NCI-H2227 (cell line): ENCODE data around the gene SLC40A1.

ENCODE experiments used
- DNase-seq: peaks from one replicate; lab custom pipeline; 2025; ENCODE audit not compliant: unreplicated experiment; lab: John Stamatoyannopoulos, UW

SLC40A1 gene

DNA sequence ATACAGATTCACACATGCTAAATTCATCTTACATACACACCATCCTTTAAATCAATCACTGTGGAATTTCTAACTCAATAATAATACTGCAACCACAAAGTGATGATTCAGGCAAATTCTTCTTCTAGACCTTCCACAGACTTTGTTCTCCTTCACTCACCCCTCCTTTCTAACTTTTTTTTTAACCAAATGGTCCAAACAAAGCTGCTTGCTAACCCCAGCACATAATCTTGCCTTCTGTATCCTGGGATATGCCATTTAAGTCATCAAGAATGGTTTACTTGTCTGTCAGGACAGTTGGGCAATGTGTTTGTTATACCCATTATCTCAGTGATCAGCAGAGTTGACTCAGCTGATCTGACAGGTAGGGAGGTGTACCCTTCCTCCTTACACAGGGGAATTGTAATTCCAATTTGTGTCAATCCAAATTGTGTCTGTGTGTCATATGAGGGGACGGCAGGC lies 10.0 kb downstream of the SLC40A1 start:
- DNase-seq = no peak

DNA sequence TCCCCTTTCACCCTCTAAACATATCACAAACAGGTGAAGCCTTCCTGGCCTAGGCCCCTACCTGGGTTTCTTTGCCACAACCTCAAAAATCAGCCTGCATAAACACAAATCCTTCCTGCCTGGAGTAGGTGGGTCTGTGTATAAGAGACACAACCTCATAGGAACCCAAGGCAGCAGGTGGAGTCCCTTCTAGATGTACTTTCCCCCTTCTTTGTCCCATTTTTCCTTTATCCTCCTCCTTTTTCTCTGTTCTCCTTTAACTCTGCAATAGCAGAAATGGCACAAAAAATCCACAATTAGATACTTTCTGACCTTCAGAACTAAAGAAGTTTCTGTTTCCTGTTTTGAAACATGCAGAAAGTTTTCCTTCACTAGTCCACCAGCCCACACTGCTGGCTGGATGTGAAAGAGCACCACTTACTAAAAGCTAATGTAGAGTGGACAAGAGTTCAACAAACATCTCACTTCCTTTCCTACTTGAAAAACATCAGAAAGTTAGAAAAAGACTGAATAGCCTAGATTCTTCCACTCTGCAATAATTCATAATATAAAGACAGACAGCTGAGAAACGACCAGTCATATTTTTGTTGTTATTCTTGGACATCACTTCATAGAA lies 11.2 kb downstream of the SLC40A1 start:
- DNase-seq = no peak

DNA sequence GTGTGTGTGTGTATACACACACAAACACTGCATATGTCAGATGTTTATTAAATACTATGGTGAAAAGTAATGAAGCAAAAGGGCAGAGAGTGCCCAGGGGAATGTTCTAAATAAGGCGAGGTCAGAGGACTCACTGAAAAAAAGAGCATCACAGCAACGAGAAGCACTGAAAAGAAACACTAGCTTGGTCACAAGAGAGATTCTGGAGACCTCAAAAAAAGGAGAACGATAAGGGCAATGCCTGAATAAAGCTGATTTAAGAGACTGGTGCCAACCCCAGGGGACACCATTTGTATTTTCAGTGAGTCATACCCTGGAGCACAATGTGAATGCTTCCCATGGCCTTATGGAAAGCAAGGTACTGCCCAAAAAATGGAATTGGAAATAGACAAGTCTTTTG lies 14.5 kb downstream of the SLC40A1 start:
- DNase-seq = no peak

DNA sequence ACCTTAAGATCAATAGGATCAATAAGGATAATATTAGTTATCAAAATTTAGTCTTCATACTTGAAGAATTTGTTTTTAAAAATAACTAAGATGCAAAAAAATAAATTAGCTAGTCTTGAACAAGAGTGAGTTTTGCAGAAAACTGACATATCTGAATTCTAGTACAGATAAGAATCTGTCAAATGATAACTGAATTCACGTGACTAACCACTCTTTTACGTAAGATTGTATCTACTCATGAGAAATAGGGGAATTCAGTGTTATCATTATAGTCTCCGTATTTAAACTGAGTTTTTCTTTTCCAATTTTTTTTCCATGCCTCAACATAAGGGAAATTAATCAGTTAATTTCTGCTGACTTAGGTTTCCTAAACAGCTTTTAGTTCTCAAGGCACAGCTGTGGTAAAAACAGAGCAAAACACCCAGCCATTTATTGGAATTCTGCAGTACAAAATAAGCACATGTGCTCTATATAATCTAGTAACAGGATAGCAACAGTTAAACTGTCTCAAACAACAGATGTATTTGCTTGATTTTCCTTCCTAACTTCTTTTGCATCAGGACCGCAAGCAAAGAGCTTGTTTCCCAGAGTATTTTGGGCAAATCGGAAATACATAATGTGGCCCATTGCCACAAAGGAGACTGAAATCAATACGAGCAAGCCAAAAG lies 19.1 kb downstream of the SLC40A1 start:
- DNase-seq = no peak

DNA sequence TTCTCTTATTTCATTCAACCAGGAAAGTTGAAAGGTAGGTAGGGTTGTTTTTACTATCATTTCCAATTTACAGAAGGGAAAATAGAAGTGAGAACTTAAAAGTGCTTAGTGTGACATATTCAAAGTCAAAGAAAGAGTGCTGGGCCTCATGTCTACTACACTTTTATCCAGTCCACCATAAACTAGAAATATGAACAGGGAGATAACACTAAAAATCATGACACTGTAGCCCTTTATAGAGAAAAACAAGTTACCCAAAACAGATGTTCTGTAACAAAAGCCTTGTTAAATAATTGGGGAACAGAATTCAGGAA lies 20.4 kb downstream of the SLC40A1 start:
- DNase-seq = no peak

DNA sequence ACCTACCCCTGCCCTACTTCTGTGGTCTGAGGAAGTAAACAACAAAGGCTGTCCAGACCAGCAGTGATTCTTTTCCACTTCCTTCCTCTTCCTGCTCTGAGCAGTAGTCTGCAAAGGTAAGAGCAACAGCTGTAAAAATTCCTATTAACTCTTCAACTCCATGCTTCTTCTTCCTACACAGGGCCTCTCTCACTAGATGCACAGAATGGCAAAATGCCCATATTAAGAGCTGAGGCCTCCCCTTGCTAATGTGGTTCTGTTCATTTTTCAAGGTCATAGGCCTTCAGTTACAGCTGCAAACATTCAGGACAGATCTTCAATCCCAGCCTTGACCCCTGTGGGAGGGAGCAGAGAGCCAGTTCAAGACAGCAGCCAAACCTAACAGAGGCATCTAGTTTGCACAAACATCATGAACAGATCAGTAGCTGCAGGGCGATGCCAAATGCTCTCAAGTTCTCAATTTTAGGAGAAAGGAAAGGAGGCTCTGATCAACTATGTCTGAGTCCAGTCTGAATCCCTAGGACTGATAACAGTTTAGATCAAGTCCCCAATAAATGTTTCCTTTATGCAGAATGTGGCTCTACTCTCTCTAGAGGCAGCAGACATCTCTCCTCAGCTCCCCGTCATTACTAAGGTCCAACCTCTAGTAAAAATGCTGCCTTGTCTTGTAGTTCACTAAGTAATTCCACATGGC lies 20.9 kb downstream of the SLC40A1 start:
- DNase-seq = no peak

DNA sequence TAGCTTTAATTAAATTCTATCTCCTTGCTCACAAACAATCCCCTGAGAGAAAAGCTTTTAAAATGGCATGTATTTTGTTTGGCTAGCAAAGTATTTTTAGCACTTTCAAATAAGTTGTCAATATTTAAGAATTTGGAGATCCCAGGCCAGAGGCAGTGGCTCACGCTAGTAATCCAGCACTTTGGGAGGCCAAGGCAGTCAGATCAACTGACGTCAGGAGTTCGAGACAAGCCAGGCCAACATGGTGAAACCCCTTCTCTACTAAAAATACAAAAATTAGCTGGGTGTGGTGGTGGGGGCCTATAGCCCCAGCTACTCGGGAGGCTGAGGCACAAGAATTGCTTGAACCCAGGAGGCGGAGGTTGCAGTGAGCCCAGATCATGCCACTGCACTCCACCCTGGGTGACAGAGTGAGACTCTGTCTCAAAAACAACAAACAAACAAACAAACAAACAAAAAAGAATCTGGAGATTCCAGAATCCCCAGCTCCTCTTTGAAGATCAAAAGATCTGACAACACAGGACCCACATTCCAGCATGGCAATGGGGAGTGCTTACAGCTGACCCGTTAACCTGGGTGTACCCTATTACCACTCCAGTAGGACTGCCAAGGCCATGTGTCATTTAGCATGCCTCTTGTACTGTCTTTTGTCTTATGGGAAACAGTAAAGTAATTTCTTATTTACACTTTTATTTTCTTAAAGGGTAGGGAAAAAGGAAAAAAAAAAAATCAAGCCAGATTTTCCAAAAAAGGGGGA lies 21.9 kb downstream of the SLC40A1 start:
- no peak for DNase-seq

DNA sequence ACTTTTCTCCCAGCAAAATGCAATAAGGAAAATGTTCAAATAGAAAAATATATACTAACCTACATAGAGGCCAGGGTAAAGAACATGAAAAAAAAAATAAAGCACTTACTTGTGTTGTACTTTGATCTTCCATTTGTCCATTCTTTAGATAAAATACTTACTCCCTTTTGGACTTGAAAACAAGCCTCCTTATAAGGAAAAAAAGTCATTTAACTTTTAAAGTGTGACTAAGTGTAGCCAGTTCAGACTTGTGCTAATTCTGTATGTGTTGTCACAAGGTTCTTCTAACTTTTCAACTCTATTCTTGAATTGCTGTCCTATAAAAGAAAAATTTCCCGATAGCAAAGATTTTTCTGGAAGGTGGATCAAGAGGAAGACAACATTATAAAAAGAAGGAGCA lies 23.2 kb downstream of the SLC40A1 start:
- no peak for DNase-seq

DNA sequence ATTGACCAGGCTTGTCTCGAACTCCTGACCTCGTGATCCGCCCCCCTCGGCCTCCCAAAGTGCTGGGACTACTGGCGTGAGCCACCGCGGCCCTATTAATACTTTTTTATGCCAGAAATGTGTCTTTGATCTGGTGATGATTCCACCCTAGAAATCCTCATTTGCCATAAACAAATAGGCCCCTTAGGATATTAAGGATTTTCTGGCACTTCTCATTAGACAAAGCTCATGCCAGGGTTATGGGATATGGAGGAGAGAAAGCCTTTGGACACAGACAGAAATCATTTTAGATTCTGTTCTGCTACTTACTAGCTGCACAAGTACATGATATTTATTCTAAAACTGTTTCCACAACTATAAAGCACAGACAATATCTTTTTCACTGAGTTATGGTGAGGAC lies 24.1 kb downstream of the SLC40A1 start:
- DNase-seq = no peak

DNA sequence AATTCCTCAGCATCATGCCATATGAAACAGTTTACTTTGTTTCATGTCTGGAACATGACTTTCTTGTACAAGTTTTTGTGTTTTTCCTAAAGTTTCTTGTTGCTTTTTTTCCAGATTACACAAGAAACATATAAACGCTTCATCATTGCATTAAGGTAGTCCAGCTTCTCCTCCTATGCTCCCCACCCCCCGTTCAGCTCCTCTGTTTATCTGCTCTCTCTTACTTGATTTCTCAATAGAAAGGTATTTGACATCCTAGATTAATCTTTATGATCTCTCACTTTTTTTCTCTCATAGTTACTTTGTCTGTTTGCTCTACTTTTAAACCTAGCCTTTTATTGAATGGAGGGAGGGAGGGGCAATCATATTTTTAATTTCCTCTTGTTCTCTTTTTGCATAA lies 25.4 kb downstream of the SLC40A1 start:
- no peak for DNase-seq

DNA sequence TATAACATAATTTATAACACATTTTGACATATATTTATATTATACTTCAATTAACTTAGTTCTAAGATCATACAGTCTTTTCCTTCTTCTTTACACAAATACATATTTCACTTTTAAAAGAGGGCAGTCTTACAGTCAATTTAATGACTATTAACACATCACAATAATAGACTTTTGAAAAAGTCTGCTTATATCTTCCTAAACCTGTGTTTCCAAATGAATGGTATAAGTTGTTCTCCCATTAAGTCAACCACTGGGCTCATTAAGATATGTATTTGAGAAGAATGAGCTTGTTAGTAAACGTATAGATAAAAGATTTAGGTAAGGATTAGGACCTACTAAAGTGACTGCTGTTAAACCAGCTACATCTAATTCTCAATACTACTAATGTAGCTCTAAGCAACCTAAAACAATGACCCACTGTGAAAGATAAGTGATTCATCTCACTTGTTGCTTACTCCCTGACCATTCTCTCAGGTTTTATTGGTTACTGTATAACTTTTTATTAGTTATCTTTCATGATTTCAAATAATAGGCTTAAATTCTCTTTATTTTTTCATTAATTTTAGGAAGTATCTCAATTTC lies 27.0 kb downstream of the SLC40A1 start:
- DNase-seq = no peak

DNA sequence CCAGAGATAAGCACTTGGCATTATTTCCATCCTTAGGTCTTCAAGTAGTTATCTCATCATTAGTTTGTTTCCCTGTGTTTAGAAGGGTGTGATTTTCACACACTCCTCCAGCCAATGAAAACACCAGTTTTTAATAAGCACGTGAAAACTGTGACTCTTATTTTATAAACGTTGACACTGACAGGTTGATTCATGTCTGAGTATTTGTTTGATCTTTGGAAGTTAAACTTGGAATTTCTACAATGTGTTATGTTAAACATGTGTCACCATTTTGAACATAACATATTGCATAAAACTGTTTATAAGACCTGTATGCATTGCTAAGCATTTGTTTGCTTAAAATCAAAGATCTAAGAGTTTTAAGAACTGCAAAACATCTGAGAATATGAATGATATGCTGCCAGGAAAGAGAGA lies 27.6 kb downstream of the SLC40A1 start:
- DNase-seq = no peak

DNA sequence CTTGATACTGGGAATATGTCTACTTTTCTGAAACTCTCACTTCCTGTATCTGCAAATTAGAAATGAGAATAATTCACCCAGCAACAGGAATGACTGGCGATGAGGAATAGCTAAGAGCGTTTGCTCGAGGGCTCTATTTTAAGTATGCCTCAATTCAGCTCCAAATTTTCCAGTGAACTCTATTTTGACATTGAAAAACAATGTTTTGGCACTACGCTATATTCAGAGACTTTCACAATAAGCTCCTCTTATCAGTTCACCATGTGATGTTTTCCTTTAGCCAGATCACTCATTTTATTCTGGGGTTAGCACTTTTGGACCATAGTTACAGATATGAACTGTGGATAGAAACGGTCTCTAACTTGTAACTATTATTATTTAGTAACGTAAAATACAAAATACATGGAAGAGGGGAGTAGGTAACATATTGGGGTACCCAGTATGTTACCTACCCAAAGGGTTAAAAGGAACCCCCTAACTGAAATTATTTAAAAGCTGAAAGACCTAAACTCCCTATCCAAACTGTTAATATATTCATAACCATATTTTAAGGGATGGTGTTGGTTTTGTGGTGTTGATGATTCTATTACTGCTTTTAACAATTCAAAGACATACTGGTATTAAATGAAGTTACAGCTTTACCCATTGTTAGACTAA lies 28.1 kb downstream of the SLC40A1 start:
- DNase-seq = no peak

DNA sequence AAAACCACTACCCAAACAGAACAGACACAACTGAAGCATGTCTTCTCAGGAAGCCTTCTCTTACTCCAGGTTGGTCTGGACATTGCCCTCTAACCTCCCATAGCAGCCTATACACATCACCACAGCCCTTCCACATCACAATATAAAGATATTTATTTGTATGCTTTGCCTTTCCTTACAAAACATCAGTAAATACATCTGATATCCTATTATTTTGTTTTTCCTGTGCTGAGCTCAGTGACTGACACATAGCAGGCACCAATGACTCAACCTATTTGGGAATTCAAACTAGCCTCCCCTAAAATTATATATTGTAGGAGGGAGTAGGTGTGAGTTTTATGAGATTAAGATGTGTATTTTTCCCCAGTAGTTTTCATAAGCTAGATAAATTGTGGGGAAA lies 28.8 kb downstream of the SLC40A1 start:
- DNase-seq = no peak

DNA sequence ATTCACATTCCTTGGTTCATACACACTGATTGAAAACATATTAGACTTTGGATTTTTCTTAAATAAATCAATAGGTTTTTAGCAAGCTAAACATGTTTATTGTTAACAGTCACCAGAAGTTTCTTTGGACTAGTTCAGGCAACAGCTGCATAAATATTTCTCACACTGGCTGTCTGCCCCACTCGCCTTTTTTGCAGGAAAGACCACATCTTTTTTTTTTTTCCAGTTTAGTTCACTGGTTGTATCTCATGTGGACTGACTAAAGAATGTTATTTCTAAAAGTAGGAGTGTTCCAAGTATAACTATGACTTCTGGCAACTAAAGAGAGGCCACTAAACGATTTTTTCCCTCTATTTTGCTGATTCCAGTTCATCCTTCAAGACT lies 31.1 kb downstream of the SLC40A1 start:
- no peak for DNase-seq

DNA sequence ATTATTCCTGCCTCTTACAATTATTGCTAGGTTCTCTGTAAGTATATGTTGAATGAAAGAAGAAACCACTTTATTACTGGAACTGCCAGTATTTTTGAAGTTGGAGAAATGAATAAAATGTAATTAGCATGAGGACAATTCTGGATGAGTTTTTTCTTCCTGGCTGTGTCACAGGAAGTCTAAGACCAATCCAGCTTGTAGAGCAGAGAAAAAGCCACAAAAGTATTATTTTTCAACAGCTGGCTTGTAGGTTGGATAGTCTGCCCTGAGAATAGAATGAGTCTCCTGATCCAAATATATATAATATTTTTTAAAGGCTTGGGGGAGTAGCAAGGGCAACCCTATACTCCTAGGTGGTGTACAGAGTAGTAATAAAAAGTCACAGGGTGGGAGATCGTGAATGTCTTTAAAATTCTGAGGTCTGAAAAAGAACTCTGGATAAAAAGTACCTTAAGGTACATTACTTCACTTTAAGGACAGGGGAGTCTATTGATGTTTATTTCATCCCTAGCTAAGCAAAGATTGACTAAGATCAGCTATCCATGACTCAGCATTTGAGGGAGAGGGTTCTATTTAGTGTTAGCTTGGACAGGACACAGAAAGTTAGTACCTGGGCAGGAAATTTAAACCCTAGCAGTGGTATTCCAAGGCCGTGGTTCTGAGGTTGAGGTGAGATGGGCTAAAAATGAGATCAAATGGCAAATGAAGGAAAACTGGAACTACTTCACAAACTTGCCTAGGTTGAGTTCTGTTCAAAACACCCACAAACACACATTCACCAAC lies 31.7 kb downstream of the SLC40A1 start:
- no peak for DNase-seq

DNA sequence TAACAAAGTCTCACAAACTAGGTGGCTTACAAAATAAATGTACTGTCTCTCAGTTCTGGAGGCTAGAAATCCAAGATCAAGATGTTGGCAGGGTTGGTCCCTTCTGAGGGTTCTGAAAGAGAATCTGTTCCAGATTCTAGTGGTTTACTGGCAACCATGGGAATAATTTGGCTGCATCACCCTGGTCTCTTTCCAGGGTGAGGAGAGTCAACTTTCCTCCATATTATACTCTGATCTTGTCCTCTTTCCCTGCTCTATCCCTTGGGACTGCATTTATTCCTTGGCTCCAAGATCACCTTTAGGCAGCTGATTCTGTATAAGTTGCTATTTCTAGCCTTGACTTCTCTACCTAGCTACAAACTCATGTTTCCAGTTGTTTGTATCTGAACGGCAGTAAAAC lies 35.2 kb downstream of the SLC40A1 start:
- no peak for DNase-seq

DNA sequence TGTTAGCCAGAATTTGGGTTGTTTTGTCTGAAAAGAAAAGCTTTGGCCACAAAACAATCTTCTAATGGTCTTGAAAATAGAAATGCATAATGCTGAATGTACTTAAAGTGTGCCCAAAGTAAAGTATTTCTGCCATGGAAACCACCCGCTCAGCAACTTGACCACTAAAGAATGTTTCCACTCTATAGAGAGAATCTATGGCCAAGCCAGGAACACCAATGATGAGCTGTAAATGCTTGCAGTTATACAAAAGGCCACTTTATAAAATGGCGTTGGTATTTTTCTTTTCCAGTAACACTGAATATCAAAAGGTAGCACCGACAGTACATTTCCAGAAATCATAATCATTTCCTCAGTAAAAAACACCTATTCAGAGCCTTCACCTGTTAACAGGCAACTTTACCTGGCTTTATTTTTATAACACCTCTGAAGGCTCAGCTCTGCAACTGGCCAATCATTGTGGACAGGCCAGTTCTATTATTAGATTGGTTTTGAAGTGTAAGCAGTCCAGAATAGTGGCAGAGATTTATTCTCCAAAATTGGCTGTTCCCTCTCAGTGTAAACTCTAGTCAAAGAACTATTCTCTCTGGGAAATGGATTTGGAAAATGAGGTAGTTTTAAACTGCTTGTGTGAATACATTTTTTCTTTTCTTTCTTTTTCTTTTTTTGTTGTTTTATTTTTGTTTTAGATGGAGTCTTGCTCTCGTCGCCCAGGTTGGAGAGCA lies 36.1 kb downstream of the SLC40A1 start:
- DNase-seq = no peak

DNA sequence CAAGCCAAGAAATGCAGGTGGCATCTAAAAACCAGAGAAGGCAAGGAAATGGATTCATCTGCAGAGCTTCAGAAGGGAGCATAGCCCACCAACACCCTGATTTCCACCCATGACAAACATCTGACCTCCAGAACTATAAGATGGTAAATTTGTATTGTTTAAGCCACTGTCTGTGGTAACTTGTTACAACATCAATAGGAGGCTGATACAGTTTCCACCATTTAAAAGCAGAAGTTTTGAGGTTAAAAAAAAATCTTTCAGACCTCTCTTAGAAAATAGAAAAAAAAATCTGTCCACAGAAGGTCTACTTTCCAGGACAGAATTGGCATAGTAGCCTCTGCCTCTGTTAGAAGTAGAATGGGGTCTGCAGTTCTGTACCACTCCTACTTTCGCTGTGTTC lies 37.2 kb downstream of the SLC40A1 start:
- no peak for DNase-seq
